Measurements from ENCODE around the gene SERPINB4.

SERPINB4 gene

GRCh38 chr18:63626431-63626830 lies 17.6 kb downstream of the SERPINB4 start:
- no peak for FAIRE-seq

DNA sequence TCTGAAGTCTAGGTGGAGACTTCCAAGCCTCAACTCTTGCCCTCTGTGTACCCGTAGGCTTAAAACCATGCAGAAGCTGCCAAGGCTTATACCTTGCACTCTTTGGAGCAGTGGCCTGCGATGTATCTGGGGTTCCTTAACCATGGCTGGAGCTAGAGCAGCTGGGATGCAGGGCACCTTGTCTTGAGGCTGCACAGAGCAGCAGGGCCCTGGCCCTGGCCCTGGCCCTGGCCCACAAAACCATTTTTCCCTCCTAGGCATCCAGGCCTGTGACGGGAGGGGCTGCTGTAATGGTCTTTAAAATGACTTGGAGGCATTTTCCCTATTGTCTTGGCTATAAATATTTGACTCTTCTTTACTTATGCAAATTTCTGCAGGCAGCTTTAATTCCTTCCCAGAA lies 19.2 kb downstream of the SERPINB4 start:
- FAIRE-seq = no peak

DNA sequence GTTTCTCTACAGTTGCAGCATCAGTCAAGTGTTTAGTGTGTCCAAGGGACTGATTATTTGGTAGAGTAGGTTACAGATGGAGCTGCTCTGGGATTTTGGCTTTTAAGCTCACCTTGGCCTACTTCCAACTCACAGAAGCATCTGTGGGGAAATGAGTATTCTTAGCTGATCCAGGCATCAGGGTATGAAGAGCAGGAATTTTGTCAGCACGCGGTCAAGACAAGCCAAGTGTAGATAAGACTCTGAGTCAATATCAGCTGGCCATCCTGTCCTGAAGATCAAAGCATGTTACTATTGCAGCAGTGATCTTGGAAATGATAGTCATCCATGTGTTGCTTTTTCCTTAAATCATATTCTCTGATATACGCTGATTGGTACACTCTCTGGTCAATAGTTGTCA lies 24.4 kb downstream of the SERPINB4 start:
- no peak for FAIRE-seq

GRCh38 chr18:63617915-63618234 lies 26.2 kb downstream of the SERPINB4 start:
- no peak for FAIRE-seq

DNA sequence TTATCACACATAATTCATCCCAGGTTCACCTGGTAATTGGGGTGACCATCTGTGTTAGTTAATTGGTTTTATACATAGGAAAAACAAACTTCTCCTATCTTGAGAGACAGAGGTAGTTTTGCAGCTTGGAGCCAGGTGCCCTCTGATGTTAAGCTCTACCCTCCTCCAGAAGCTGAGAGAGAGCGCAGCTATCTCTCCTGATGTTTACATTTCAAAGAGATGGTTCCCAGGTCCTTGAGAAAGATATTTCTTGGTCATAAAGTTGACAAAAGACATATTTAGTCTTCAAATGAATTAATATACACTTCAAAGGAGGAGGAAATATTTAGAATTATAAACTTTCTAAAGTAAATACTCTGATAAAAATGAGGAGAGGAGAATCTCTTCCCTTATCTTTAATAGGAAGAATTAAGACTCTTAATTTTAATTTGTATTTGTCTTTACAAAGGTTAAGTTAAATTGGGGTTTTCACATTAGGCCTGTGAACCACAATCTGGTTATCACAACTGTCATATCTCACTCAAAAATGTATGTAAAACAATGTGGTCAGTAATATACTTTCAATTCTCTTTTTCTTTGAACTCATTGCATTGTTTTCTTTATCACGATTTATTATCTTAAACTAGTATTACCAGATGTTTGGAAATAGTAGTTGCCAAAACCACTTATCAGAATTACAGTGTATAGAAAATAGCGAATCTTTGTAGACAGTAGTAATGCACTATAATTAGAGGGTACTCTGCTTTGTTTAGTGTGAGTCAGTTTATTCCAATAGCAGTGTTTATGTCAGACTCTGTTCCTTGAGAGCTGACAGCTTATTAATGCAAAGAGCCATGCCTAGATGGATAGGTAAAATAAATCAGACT lies 26.8 kb downstream of the SERPINB4 start:
- FAIRE-seq = no peak

DNA sequence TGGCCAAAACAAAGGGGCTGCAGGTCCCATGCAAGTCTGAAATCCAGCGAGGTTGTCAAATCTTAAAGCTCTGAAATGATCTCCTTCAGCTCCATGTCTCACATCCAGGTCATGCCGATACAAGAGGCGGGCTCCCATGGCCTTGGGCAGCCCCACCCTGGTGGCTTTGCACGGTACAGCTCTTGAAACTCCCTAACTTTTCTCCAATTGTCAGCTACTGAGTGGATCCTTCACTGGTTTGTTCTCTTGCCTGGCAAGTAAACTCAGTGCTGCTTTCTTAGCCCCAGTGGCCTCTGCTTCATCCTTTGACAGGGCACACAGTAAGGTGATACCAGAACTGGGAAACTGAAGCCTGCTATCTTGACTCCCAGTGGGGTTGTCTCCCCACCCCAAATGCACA lies 30.6 kb downstream of the SERPINB4 start:
- no peak for FAIRE-seq

DNA sequence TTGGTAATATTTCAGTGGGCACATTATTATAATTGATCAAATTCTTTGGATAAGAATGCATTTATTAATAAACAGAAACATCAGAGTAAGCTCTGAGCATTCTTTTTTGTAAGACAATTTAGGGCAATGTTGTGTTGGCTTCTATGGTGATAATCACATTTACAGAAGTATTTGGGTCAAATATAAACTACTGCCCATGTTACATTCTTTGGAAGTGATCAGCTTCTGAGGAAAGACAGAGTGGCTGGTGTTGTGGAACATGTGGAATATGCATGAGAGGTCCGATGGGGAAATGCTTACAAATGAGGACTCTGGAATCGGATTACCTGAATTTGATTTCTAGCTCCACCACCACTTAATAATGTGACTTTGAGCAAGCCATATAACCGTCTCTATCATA lies 37.5 kb downstream of the SERPINB4 start:
- FAIRE-seq = no peak

DNA sequence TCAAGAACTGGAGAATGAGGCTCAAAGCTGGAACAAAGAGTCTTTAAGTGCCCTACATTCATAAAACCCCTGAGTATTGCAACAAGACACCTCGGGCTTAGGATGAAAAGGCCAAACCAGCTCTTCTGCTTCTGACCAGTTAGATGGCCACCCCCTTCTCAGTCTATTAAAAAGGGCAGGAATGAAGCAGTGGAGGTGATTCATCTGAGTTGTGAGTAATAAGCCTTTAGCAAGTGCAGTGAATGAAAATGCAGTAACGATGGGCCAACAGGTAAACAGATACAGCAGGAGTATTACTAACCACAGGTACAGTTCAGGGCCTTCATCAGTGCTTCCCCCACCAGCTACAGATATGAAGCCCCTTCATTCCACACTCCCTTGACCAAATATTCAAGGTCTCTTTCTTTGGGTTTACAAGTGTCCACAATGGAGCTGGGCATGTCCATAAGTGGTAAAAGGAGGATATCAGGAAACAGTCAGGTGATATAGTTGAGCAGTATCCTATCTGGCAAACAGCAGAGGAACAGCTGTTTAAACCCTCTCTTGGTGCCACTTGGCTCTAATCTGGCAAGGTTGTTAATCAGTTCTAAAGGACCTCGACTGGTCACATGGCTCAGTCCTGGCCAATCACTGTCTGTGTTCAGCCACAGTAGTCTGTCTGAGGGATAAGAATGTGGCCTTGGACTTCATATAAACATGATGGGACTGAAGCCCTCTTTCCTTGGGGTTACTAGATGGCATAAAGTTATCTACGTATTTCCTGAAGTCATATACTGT lies 39.1 kb downstream of the SERPINB4 start:
- no peak for FAIRE-seq

DNA sequence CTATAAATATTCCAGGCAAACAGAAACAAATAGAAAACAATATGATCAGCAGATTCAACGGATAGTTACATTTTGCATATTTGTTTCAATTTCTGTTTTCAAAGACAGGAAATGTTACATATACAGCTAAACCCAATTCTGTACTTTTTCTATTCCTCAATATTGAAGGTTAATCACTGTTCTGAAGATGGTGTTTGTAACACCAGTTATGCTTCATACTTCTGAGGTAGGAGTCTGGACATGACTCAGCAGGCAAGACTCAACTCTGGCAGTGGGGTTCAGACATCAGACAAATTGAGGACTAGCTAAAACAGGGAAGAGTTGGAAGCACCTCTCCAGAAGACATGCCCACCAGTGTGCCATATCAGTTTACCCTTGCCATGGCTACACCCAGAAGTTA lies 40.3 kb downstream of the SERPINB4 start:
- FAIRE-seq = no peak

DNA sequence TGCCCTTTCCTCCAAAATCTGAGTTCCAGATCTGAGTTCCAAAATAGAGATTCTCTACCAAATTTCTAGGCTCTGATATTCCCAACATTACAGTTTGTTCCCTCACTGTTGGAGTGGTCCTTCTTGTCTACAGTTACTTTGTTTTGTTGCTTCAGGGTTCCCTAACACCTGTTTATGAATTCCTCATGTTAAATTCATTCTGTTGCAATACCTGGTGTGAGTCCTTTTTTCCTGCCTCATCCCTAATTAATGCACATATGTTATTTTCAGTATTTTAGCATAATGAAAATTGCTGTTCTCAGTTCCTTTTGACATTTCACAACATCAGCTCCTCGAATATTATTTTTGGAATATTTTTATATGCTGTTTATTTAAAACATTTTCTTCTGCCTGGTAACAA lies 40.7 kb downstream of the SERPINB4 start:
- no peak for FAIRE-seq

- FAIRE-seq = no peak
Measured at GRCh38 chr18:63596964-63597363, 47.1 kb downstream of the SERPINB4 start.

- FAIRE-seq = no peak
Measured at GRCh38 chr18:63592471-63592870, 51.6 kb downstream of the SERPINB4 start.

DNA sequence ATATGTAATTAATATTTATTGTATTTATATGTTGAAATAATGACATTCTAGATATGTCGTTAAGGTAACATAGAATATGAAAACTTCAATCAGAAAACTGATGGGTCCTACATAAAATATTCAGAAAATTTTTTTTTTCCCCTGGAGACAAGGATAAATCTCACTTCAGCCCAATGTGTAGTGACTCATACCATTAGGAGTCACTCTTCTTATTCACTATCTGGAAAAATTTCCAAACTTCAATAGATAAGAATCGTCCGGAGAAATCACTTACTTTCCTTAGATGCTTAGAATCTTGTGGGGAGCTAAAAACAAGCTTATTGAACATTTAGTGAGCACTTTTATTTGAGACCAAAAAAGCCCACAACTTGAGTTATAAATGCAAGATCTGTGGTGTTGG lies 52.3 kb downstream of the SERPINB4 start:
- peak; percentile 58 for FAIRE-seq

DNA sequence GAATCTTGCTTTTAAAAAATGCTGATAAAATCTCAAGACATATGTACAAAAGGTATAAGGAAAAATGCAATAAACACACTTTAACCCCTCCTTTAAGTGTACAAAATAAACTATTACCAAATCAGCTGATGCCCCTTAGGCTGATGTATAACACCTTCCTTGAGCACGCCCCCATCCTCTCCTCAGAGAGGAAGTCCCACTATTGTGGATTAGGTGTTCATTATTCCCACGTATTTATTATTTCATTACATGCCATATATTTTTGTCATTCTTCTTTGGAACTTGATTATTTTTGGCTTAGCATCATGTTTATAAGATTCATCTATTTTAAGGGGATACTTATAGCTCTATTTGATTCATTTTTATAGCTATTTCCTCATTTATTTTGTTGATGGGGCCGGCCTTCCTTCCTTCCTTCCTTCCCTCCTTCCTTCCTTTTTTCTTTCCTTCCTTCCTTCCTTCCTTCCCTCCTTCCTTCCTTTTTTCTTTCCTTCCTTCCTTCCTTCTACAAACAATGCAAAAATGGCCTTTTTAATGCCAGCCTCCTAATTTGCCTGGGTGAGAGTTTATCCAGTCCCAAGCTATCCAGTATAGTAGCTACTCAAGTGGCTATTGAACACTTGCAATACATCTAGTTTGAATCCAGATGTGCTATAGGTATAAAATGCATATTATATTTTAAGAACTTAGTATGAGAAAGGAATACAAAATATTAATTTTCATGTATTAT lies 52.9 kb downstream of the SERPINB4 start:
- FAIRE-seq = no peak

- no peak for FAIRE-seq
Measured at GRCh38 chr18:63590373-63590772, 53.7 kb downstream of the SERPINB4 start.

GRCh38 chr18:63588909-63589308 lies 55.1 kb downstream of the SERPINB4 start:
- no peak for FAIRE-seq

Data from G401.6 (cell line).